Neural cell (in vitro differentiated cells): Measurements from ENCODE around the gene FSIP1. TPM values are rescaled to one million over a fixed set of nuclear protein-coding genes. Genes with fewer than 3 reads are reported as not detected.

Experiments used
- H2AFZ ChIP-seq: fragments of 200-600, 300-800 bp; sonication (generic), shearing (Covaris generic); 2 replicates; pipeline ENCODE4 v1.6.0; 2014; ENCODE audit warnings: low read depth, mild to moderate bottlenecking, antibody characterized with exemption, low read length, moderate library complexity
- H3F3A ChIP-seq: fragments of 200-600 bp; shearing (Covaris generic); 2 replicates; pipeline ENCODE4 v1.6.1; 2016; ENCODE audit warnings: mild to moderate bottlenecking, moderate library complexity, mixed read lengths, antibody characterized with exemption, low read length; ENCODE audit not compliant: insufficient read depth, poor library complexity, severe bottlenecking
- H3K27ac ChIP-seq: fragments of 200-600, 300-800 bp; sonication (generic), shearing (Covaris generic); 2 replicates; pipeline ENCODE4 v1.5.1; 2014; ENCODE audit warnings: mild to moderate bottlenecking, low read length, moderate library complexity
- H3K27me3 ChIP-seq: fragments of 300-800, 200-600 bp; sonication (generic), shearing (Covaris generic); 2 replicates; pipeline ENCODE4 v1.6.0; 2014; ENCODE audit warnings: mild to moderate bottlenecking, low read depth, low read length, moderate library complexity; ENCODE audit not compliant: insufficient read depth
- H3K36me3 ChIP-seq: fragments of 300-800, 200-600 bp; sonication (generic), shearing (Covaris generic); 2 replicates; pipeline ENCODE4 v1.5.1; 2014; ENCODE audit warnings: mild to moderate bottlenecking, antibody characterized with exemption, low read length, moderate library complexity; ENCODE audit not compliant: insufficient read depth
- H3K4me2 ChIP-seq: fragments of 300-800, 200-600 bp; sonication (generic), shearing (Covaris generic); 2 replicates; pipeline ENCODE4 v1.6.0; 2014; ENCODE audit warnings: mild to moderate bottlenecking, low read length
- H3K4me3 ChIP-seq: fragments of 300-800, 200-600 bp; sonication (generic), shearing (Covaris generic); 2 replicates; pipeline ENCODE4 v1.5.1; 2014; ENCODE audit warnings: mild to moderate bottlenecking, low read length, moderate library complexity
- H3K79me2 ChIP-seq: fragments of 200-600 bp; shearing (Covaris generic); replicated peaks from 2 replicates; pipeline ENCODE4 v1.6.0; 2014; ENCODE audit warnings: mild to moderate bottlenecking, low read length, moderate library complexity; ENCODE audit not compliant: insufficient read depth
- H3K9ac ChIP-seq: fragments of 300-800, 200-600 bp; sonication (generic), shearing (Covaris generic); 2 replicates; pipeline ENCODE4 v1.6.1; 2016; ENCODE audit warnings: mild to moderate bottlenecking, low read length, mixed read lengths
- H3K9me2 ChIP-seq: fragments of 200-600 bp; shearing (Covaris generic); 2 replicates; pipeline ENCODE4 v1.6.1; 2016; ENCODE audit warnings: mild to moderate bottlenecking, low read length, mixed read lengths; ENCODE audit not compliant: insufficient read depth
- H3K9me3 ChIP-seq: fragments of 200-600, 300-800 bp; sonication (generic), shearing (Covaris generic); 2 replicates; pipeline ENCODE4 v1.6.1; 2016; ENCODE audit warnings: mild to moderate bottlenecking, mixed run types, low read length, moderate library complexity, mixed read lengths
- H4K20me1 ChIP-seq: fragments of 200-600 bp; shearing (Covaris generic); 2 replicates; pipeline ENCODE4 v1.6.1; 2016; ENCODE audit warnings: mild to moderate bottlenecking, mixed run types; ENCODE audit not compliant: insufficient read depth
- CTCF ChIP-seq: fragments of 450-650 bp; IDR thresholded peaks from 2 replicates; pipeline ENCODE4 v1.5.1; 2014; ENCODE audit warnings: antibody characterized with exemption, mild to moderate bottlenecking, moderate library complexity; ENCODE audit not compliant: poor library complexity, severe bottlenecking
- EP300 ChIP-seq: fragments of 450-650 bp; conservative IDR thresholded peaks from 2 replicates; pipeline ENCODE4 v1.6.1; 2014; ENCODE audit warnings: antibody characterized with exemption, mild to moderate bottlenecking, moderate library complexity; ENCODE audit not compliant: poor library complexity, severe bottlenecking
- EZH2 ChIP-seq: fragments of 200-600, 300-800 bp; shearing (Covaris generic), sonication (generic); IDR thresholded peaks from 2 replicates; pipeline ENCODE4 v1.6.1; 2014; ENCODE audit warnings: antibody characterized with exemption, low read length, borderline replicate concordance, mild to moderate bottlenecking; ENCODE audit not compliant: insufficient read depth, poor library complexity, severe bottlenecking
- MXI1 ChIP-seq: fragments of 450-650 bp; conservative IDR thresholded peaks from 2 replicates; pipeline ENCODE4 v1.6.1; 2014; ENCODE audit warnings: antibody characterized with exemption, mild to moderate bottlenecking; ENCODE audit not compliant: poor library complexity, severe bottlenecking
- POLR2AphosphoS5 ChIP-seq: IDR thresholded peaks from 2 replicates; pipeline ENCODE4 v1.6.1; 2012
- RAD21 ChIP-seq: fragments of 450-650 bp; conservative IDR thresholded peaks from 2 replicates; pipeline ENCODE4 v1.6.1; 2014; ENCODE audit warnings: antibody characterized with exemption, mild to moderate bottlenecking, moderate library complexity
- REST ChIP-seq: IDR thresholded peaks from 2 replicates; pipeline ENCODE4 v1.6.1; 2012; ENCODE audit warnings: borderline replicate concordance
- SMC3 ChIP-seq: fragments of 450-650 bp; conservative IDR thresholded peaks from 2 replicates; pipeline ENCODE4 v1.6.1; 2014; ENCODE audit warnings: antibody characterized with exemption, mild to moderate bottlenecking, moderate library complexity; ENCODE audit not compliant: poor library complexity
- TAF1 ChIP-seq: IDR thresholded peaks from 2 replicates; pipeline ENCODE4 v1.6.1; 2012; ENCODE audit warnings: low read depth
- polyA plus RNA-seq: library from polyadenylated mRNA; depleted of rRNA; stranded (reverse); fragments of >200 nt; gene quantifications from 2 replicates; pipeline ENCODE4 v1.2.3, GENCODE V29; 2014

The FSIP1 gene
- polyA plus RNA-seq, 1 donor from 2014 or later: 3.8 TPM

GRCh38 chr15:39680868-39681267 is 101.8 kb downstream of the FSIP1 start:
- no peak overlapping the region for H2AFZ ChIP-seq
- no peaks in the 10 kb centered on the region for H4K20me1 ChIP-seq
- H3K4me2 ChIP-seq: no peak overlapping the region
- no peak for TF ChIP-seq SMC3
- no peak for TF ChIP-seq RAD21
- no peak for TF ChIP-seq CTCF
- no peak for TF ChIP-seq EP300
- TF ChIP-seq EZH2: no peak
- no peak for TF ChIP-seq POLR2AphosphoS5
- TF ChIP-seq TAF1: no peak
- TF ChIP-seq MXI1: no peak
- TF ChIP-seq REST: no peak
- no peaks in the 10 kb centered on the region for H3K36me3 ChIP-seq
- no peak overlapping the region for H3K27ac ChIP-seq
- no peaks in the 10 kb centered on the region for H3F3A ChIP-seq
- no peak overlapping the region for H3K4me3 ChIP-seq
- no peaks in the 10 kb centered on the region for H3K9me2 ChIP-seq
- no peak overlapping the region for H3K9ac ChIP-seq
- H3K27me3 ChIP-seq: no peaks in the 10 kb centered on the region
- H3K79me2 ChIP-seq: no peaks in the 10 kb centered on the region
- no peaks in the 10 kb centered on the region for H3K9me3 ChIP-seq

GRCh38 chr15:39672666-39673065 is 110.0 kb downstream of the FSIP1 start:
- H3K9me2 ChIP-seq: no peaks in the 10 kb centered on the region
- H3F3A ChIP-seq: no peaks in the 10 kb centered on the region
- no peaks in the 10 kb centered on the region for H3K36me3 ChIP-seq
- H3K27ac ChIP-seq: no peak overlapping the region
- no peak overlapping the region for H3K4me3 ChIP-seq
- TF ChIP-seq CTCF (no peak), POLR2AphosphoS5 (no peak), EP300 (no peak), EZH2 (no peak), RAD21 (no peak), TAF1 (no peak), REST (no peak)
- H4K20me1 ChIP-seq: no peaks in the 10 kb centered on the region
- H3K27me3 ChIP-seq: no peaks in the 10 kb centered on the region
- no peak overlapping the region for H2AFZ ChIP-seq
- no peaks in the 10 kb centered on the region for H3K79me2 ChIP-seq
- H3K4me2 ChIP-seq: no peak overlapping the region
- no peak overlapping the region for H3K9ac ChIP-seq
- H3K9me3 ChIP-seq: no peaks in the 10 kb centered on the region
